T-helper 2 cell treated with Interferon-gamma antibody and Interleukin-4, amounts not matched to agents 100 ng/mL and 5 ng/mL, for 36 hours (primary cell): Measurements from ENCODE around the gene VPS54. TPM values are rescaled to one million over a fixed set of nuclear protein-coding genes. Genes with fewer than 3 reads are reported as not detected.

ENCODE experiments used
- intact Hi-C: fragments of 100-400 bp; cut with micrococcal nuclease; formaldehyde crosslinking; loops from one replicate; pipeline ENCODE4 v1.15.1; 2023
- total RNA-seq: library from RNA; stranded (reverse); gene quantifications from 2 replicates; pipeline ENCODE4 v1.2.3, GENCODE V29; 2022

VPS54 gene
- 18.7 and 19.0 TPM in 2 replicates for total RNA-seq

- intact Hi-C loops: loop anchor here (5.0 kb wide), 4 partner anchors 42 to 177 kb away; partner anchors contain the start of genes PELI1 and UGP2
Observed at GRCh38 chr2:64019083-64019974, at the start of gene VPS54. Gene VPS54 (minus strand): TSS chr2:64019428. CDS start chr2:63983999, 35,429 bp downstream.

- intact Hi-C loops: no loop called here
Observed at GRCh38 chr2:64067326-64067725, 48.1 kb upstream of the VPS54 start.

- intact Hi-C loops: no loop called here
Observed at GRCh38 chr2:64065516-64065915, 46.3 kb upstream of the VPS54 start.

GRCh38 chr2:64063924-64064331, 44.7 kb upstream of the VPS54 start:
- intact Hi-C loops: loop anchor here (5.0 kb wide), 1 partner anchor 33 kb away; no protein-coding TSS in a partner anchor

GRCh38 chr2:64063454-64063853, 44.2 kb upstream of the VPS54 start:
- intact Hi-C loops: loop anchor here (5.0 kb wide), 1 partner anchor 34 kb away; no protein-coding TSS in a partner anchor

GRCh38 chr2:64062840-64063239, 43.6 kb upstream of the VPS54 start:
- intact Hi-C loops: loop anchor here (5.0 kb wide), 1 partner anchor 34 kb away; no protein-coding TSS in a partner anchor

- intact Hi-C loops: no loop called here
Observed at GRCh38 chr2:64059270-64059669, 40.0 kb upstream of the VPS54 start.

GRCh38 chr2:64056021-64056420, 36.8 kb upstream of the VPS54 start:
- intact Hi-C loops: no loop called here

- intact Hi-C loops: no loop called here
Observed at GRCh38 chr2:64054161-64054915, 35.1 kb upstream of the VPS54 start.

GRCh38 chr2:64052463-64053241, 33.4 kb upstream of the VPS54 start:
- intact Hi-C loops: no loop called here

GRCh38 chr2:64049633-64050220, 30.5 kb upstream of the VPS54 start:
- intact Hi-C loops: loop anchor here (1.0 to 5.0 kb wide), 4 partner anchors 278 to 823 kb away; no protein-coding TSS in a partner anchor

- intact Hi-C loops: loop anchor here (5.0 kb wide), 1 partner anchor 826 kb away; no protein-coding TSS in a partner anchor
Observed at GRCh38 chr2:64045938-64046337, 26.7 kb upstream of the VPS54 start.

- intact Hi-C loops: no loop called here
Observed at GRCh38 chr2:64040161-64040560, 20.9 kb upstream of the VPS54 start.

- intact Hi-C loops: loop anchor here (5.0 kb wide), 4 partner anchors 106 to 731 kb away; partner anchors contain the start of genes PELI1 and UGP2
Observed at GRCh38 chr2:64036034-64036705, 16.9 kb upstream of the VPS54 start.

GRCh38 chr2:64035072-64035942, 16.1 kb upstream of the VPS54 start:
- intact Hi-C loops: loop anchor here (1.0 to 5.0 kb wide), 7 partner anchors 14 to 732 kb away; partner anchors contain the start of genes PELI1 and UGP2

GRCh38 chr2:64029116-64029665, 10.0 kb upstream of the VPS54 start:
- intact Hi-C loops: no loop called here

GRCh38 chr2:64025741-64026140, 6.5 kb upstream of the VPS54 start:
- intact Hi-C loops: no loop called here

- intact Hi-C loops: loop anchor here (5.0 kb wide), 1 partner anchor 437 kb away; the partner anchor contains the start of genes MDH1 and WDPCP
Observed at GRCh38 chr2:64024259-64024949, 5.2 kb upstream of the VPS54 start.
